Testis (tissue), 2 donors: ENCODE data around the gene PSEN1.

Source experiments
- POLR2A ChIP-seq: fragments of 450-650 bp; IDR thresholded peaks from one replicate; pipeline ENCODE4 v1.6.1; 2017; ENCODE audit warnings: antibody characterized with exemption, mild to moderate bottlenecking, moderate library complexity
- TF ChIP-seq, protein P1 (sequence below), 3 experiments: fragments of 450-650 bp in 2 of 3; fragments of 200-600 bp in 1 of 3; sonication (generic) in 1 of 3; IDR thresholded peaks; one replicate each; pipeline ENCODE4 v1.5.1; 2016 to 2019; ENCODE audit warnings: antibody characterized with exemption in 3 of 3, mild to moderate bottlenecking in 2 of 3, moderate library complexity in 1 of 3

DNA sequence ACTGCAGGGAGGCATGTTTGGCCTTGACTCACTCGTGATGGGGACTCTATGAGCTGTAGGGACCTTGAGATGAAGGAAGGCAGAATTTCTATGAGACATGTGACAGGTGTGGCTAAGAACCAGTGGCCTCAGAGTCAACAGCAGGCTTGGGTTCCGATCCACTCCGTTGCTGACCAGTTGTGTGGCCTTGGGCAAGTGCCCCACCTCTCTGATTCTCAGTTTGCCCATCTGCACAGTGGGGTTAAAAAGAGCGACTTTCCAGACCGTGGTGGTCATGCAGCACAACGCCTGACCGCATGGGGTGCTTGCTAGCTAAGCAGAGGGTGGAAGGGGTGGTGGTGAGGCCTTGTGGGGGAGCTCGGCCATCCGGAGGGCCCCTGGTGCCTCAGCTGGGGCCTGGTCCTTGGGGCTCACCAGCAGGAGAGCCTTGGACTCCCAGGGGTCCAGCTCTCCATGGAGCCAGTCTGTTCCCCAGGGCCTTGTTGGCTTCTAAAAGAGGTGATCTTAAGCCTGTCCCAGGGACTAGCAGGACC, 119.5 kb downstream of the PSEN1 start:
- TF ChIP-seq POLR2A = no peak
- TF ChIP-seq, protein P1, sequence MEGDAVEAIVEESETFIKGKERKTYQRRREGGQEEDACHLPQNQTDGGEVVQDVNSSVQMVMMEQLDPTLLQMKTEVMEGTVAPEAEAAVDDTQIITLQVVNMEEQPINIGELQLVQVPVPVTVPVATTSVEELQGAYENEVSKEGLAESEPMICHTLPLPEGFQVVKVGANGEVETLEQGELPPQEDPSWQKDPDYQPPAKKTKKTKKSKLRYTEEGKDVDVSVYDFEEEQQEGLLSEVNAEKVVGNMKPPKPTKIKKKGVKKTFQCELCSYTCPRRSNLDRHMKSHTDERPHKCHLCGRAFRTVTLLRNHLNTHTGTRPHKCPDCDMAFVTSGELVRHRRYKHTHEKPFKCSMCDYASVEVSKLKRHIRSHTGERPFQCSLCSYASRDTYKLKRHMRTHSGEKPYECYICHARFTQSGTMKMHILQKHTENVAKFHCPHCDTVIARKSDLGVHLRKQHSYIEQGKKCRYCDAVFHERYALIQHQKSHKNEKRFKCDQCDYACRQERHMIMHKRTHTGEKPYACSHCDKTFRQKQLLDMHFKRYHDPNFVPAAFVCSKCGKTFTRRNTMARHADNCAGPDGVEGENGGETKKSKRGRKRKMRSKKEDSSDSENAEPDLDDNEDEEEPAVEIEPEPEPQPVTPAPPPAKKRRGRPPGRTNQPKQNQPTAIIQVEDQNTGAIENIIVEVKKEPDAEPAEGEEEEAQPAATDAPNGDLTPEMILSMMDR (IDR thresholded peaks at IDR 0.05) = no peak
